Psoas muscle (tissue), 7 donors: Measurements from ENCODE around the gene SUFU. TPM values are rescaled to one million over a fixed set of nuclear protein-coding genes. Genes with fewer than 3 reads are reported as not detected.

Experiments
- polyA plus RNA-seq, 3 donors: library from polyadenylated mRNA; stranded (reverse); fragments of 200-250 nt; gene quantifications; one replicate each; pipeline ENCODE4 v1.2.3, GENCODE V29; 2013
- total RNA-seq, 4 donors: library from RNA; stranded (reverse); fragmentation: NEBNext Ultra II Directional in 2 of 4; extraction: Animal tissue kit (Norgen Biotek cat#: 25700) in 2 of 4; gene quantifications; one replicate each; pipeline versions ENCODE4 v1.2.1 to v1.2.4, GENCODE V29; 2021 to 2023
- donor health status: healthy with polysubstance abuse.
- donor health status: DM: no; HTN: no; CAD: no; lungs with moderate emphysema.
- donor health status: Bipolar disorder and iron deficiency.
- donor health status: healthy.
- donor health status: DM: no; HTN: no; CAD: no.
- donor health status: DM: no; HTN: no; CAD: no.
- donor health status: DM: yes; HTN: yes; CAD: no.

The SUFU gene
- total and polyA plus RNA-seq, 7 donors: 2.1 to 6.8 (median 5.1) TPM

Other genes starting within 250 kb of the SUFU start
- gene NFKB2, start 108.3 kb upstream of the SUFU start, total RNA-seq: 10 to 100 TPM; 11.3 to 86.0 (median 12.7) TPM
- gene NFKB2, start 108.3 kb upstream of the SUFU start, polyA plus RNA-seq: 10 to 100 TPM in 2 of 3 donors, 1 to 10 TPM in 1; 8.3 to 13.2 (median 10.9) TPM
- 1 to 10 TPM in 1 of 4 donors, under 1 TPM in 3; 0.15 to 1.7 (median 0.51) TPM for gene PSD, start 85.2 kb upstream of the SUFU start, total RNA-seq
- 1 to 10 TPM in 1 of 3 donors, under 1 TPM in 1, not detected in 1; 0.25 to 1.0 TPM for gene PSD, start 85.2 kb upstream of the SUFU start, polyA plus RNA-seq
- 10 to 100 TPM in 2 of 4 donors, 1 to 10 TPM in 2; 7.9 to 13.3 (median 9.5) TPM for gene FBXL15, start 83.1 kb upstream of the SUFU start, total RNA-seq
- gene FBXL15, start 83.1 kb upstream of the SUFU start, polyA plus RNA-seq: 10 to 100 TPM; 10.8 to 14.8 (median 13.0) TPM
- gene CUEDC2, start 71.4 kb upstream of the SUFU start, total RNA-seq: 10 to 100 TPM; 53.3 to 81.9 (median 73.3) TPM
- gene CUEDC2, start 71.4 kb upstream of the SUFU start, polyA plus RNA-seq: 100 to 1,000 TPM in 1 of 3 donors, 10 to 100 TPM in 2; 56.3 to 103 (median 77.2) TPM
- gene C10orf95, start 52.4 kb upstream of the SUFU start, total RNA-seq: not detected
- under 1 TPM in 1 of 3 donors, not detected in 2; 0.01 TPM for gene C10orf95, start 52.4 kb upstream of the SUFU start, polyA plus RNA-seq
- gene ACTR1A, start 1.3 kb upstream of the SUFU start, total RNA-seq: 100 to 1,000 TPM; 119 to 188 (median 148) TPM
- gene ACTR1A, start 1.3 kb upstream of the SUFU start, polyA plus RNA-seq: 100 to 1,000 TPM in 2 of 3 donors, 10 to 100 TPM in 1; 76.2 to 181 (median 101) TPM
- 100 to 1,000 TPM in 3 of 4 donors, 10 to 100 TPM in 1; 97.2 to 166 (median 111) TPM for gene TRIM8, start 140.5 kb downstream of the SUFU start, total RNA-seq
- gene TRIM8, start 140.5 kb downstream of the SUFU start, polyA plus RNA-seq: 10 to 100 TPM; 57.6 to 72.4 (median 72.3) TPM
- gene ARL3, start 210.4 kb downstream of the SUFU start, total RNA-seq: 1 to 10 TPM; 2.8 to 5.3 (median 3.3) TPM
- 1 to 10 TPM; 3.4 to 6.5 (median 4.9) TPM for gene ARL3, start 210.4 kb downstream of the SUFU start, polyA plus RNA-seq
- gene SFXN2, start 210.7 kb downstream of the SUFU start, total RNA-seq: 1 to 10 TPM; 1.2 to 3.2 (median 2.0) TPM
- 1 to 10 TPM in 2 of 3 donors, under 1 TPM in 1; 0.45 to 1.7 (median 1.5) TPM for gene SFXN2, start 210.7 kb downstream of the SUFU start, polyA plus RNA-seq
- 10 to 100 TPM; 47.2 to 77.2 (median 54.5) TPM for gene WBP1L, start 240.0 kb downstream of the SUFU start, total RNA-seq
- 10 to 100 TPM; 26.4 to 56.4 (median 54.1) TPM for gene WBP1L, start 240.0 kb downstream of the SUFU start, polyA plus RNA-seq